Keratinocyte (primary cell): ENCODE data around the gene SLC4A9. TPM values are rescaled to one million over a fixed set of nuclear protein-coding genes. Genes with fewer than 3 reads are reported as not detected.

Experiments used
- DNase-seq: peaks from one replicate; pipeline ENCODE4 v3.0.0-alpha.2; 2011; ENCODE audit warnings: low read depth, missing footprints, low spot score
- FAIRE-seq: peaks from 2 replicates; lab custom pipeline; 2011; peaks lifted over from hg19 to GRCh38; lab: Jason Lieb, UNC
- H2AFZ ChIP-seq: 2 replicates; pipeline ENCODE4 v1.6.0; 2012; ENCODE audit warnings: low read length, control low read depth, inconsistent platforms; ENCODE audit not compliant: control insufficient read depth
- H3K27ac ChIP-seq: 2 replicates; pipeline ENCODE4 v1.5.1; 2011; ENCODE audit warnings: low read length; ENCODE audit not compliant: control insufficient read depth, insufficient read depth
- H3K27me3 ChIP-seq: 3 replicates; pipeline ENCODE4 v1.6.0; 2011; ENCODE audit warnings: low read length; ENCODE audit not compliant: control insufficient read depth, insufficient read depth; ENCODE audit errors: extremely low read depth
- H3K36me3 ChIP-seq, 2 experiments: 2 replicates in 1 of 2; 3 replicates in 1 of 2; pipeline ENCODE4 v1.5.1; 2011; ENCODE audit warnings: low read length in 2 of 2, mild to moderate bottlenecking in 1 of 2; ENCODE audit not compliant: control insufficient read depth in 2 of 2, insufficient read depth in 2 of 2; ENCODE audit errors: extremely low read depth in 1 of 2
- H3K4me1 ChIP-seq: 3 replicates; pipeline ENCODE4 v1.5.1; 2011; ENCODE audit warnings: low read length; ENCODE audit not compliant: control insufficient read depth, insufficient read depth; ENCODE audit errors: extremely low read depth
- H3K4me2 ChIP-seq: 3 replicates; pipeline ENCODE4 v1.6.0; 2011; ENCODE audit warnings: low read depth, low read length; ENCODE audit not compliant: control insufficient read depth, insufficient read depth; ENCODE audit errors: extremely low read depth
- H3K4me3 ChIP-seq, 3 experiments: fragments of 200-600 bp in 1 of 3; sonication (generic) in 1 of 3; 2 replicates in 2 of 3; 3 replicates in 1 of 3; pipeline ENCODE4 v1.5.1; 2011 to 2016; ENCODE audit warnings: low read length in 3 of 3, mild to moderate bottlenecking in 3 of 3, control low read depth in 2 of 3, inconsistent platforms in 1 of 3, low read depth in 1 of 3, mixed read lengths in 1 of 3, mixed run types in 1 of 3, moderate library complexity in 1 of 3; ENCODE audit not compliant: control insufficient read depth in 2 of 3, insufficient read depth in 2 of 3; ENCODE audit errors: extremely low read depth in 1 of 3
- H3K79me2 ChIP-seq: 2 replicates; pipeline ENCODE4 v1.6.0; 2012; ENCODE audit warnings: low read length; ENCODE audit not compliant: control insufficient read depth, insufficient read depth
- H3K9ac ChIP-seq: 3 replicates; pipeline ENCODE4 v1.6.0; 2011; ENCODE audit warnings: low read length; ENCODE audit not compliant: control insufficient read depth, insufficient read depth; ENCODE audit errors: extremely low read depth
- H3K9me1 ChIP-seq: 3 replicates; pipeline ENCODE4 v1.6.0; 2011; ENCODE audit warnings: low read length; ENCODE audit not compliant: control insufficient read depth, insufficient read depth; ENCODE audit errors: extremely low read depth
- H3K9me3 ChIP-seq: 2 replicates; pipeline ENCODE4 v1.5.1; 2012; ENCODE audit warnings: low read depth, low read length; ENCODE audit not compliant: control insufficient read depth
- H4K20me1 ChIP-seq: 3 replicates; pipeline ENCODE4 v1.6.0; 2011; ENCODE audit warnings: low read length; ENCODE audit not compliant: control insufficient read depth, insufficient read depth; ENCODE audit errors: extremely low read depth
- CTCF ChIP-seq, 3 experiments: IDR thresholded peaks in 1 of 3; conservative IDR thresholded peaks in 1 of 3; optimal IDR thresholded peaks in 1 of 3; 2 replicates in 2 of 3; 3 replicates in 1 of 3; pipeline versions ENCODE3 to v1.5.1; 2011; ENCODE audit warnings: low read length in 3 of 3, mild to moderate bottlenecking in 3 of 3, moderate library complexity in 2 of 3, control low read depth in 1 of 3, inconsistent platforms in 1 of 3; ENCODE audit not compliant: insufficient read depth in 2 of 3; ENCODE audit errors: extremely low read depth in 1 of 3
- EZH2 ChIP-seq: IDR thresholded peaks from one replicate; pipeline ENCODE4 v1.6.1; 2012; ENCODE audit warnings: inconsistent platforms, mild to moderate bottlenecking, low read length, moderate library complexity
- dilution Hi-C: fragments of 300-500 bp; cut with MboI; formaldehyde crosslinking; loops from one replicate; pipeline ENCODE4 v1.7.0; 2020; ENCODE audit warnings: low sequenced_read_pairs; ENCODE audit not compliant: extremely low pct_ligation_motif_present
- polyA plus RNA-seq, 5 experiments: library from polyadenylated mRNA; depleted of rRNA in 3 of 5; stranded (reverse) in 3 of 5; stranded (forward) in 1 of 5; unstranded in 1 of 5; fragments of >200 nt; gene quantifications; 1 replicate in 1 of 5; 2 replicates in 3 of 5; 3 replicates in 1 of 5; pipeline versions ENCODE4 v1.2.1 to v1.2.3, GENCODE V29; 2011 to 2012; ENCODE audit warnings: missing spikeins in 2 of 5, low read depth in 1 of 5, low replicate concordance in 1 of 5

SLC4A9 gene
- polyA plus RNA-seq, 1 donor (not counting 4 experiments of a cell fraction or from before 2014, with no cell fraction given), result 0.07 TPM

- Histone ChIP-seq H4K20me1 (peaks cover 16% of the 10 kb centered on the region), H3K27me3 (no peaks in the 10 kb centered on the region)
- dilution Hi-C loops, result no loop called here
These were observed 53.2 kb downstream of the SLC4A9 start for GRCh38 chr5:140413230-140413629.

GRCh38 chr5:140417235-140417634 is 57.2 kb downstream of the SLC4A9 start:
- H2AFZ ChIP-seq, result no peak overlapping the region
- no peaks in the 10 kb centered on the region for H3K36me3 ChIP-seq
- no peak overlapping the region for H3K4me3 ChIP-seq
- H3K79me2 ChIP-seq, result peaks cover 85% of the 10 kb centered on the region
- no peak overlapping the region for H3K9ac ChIP-seq
- H3K9me1 ChIP-seq, result no peaks in the 10 kb centered on the region
- DNase-seq, result no peak
- H3K4me2 ChIP-seq, result no peak overlapping the region
- no peaks in the 10 kb centered on the region for H3K4me1 ChIP-seq
- TF ChIP-seq EZH2 (no peak), CTCF (optimal IDR thresholded peaks at IDR 0.05 in 1 of 3, IDR thresholded peaks at IDR 0.05 in 1 of 3, conservative IDR thresholded peaks at IDR 0.05 in 1 of 3; ENCODE audit: extremely low read depth in 1 of 3, insufficient read depth in 2 of 3, low read length in 3 of 3) (no peak)
- dilution Hi-C loops, result no loop called here
- no peak for FAIRE-seq
- H3K27ac ChIP-seq, result no peak overlapping the region
- H4K20me1 ChIP-seq, result peaks cover 6% of the 10 kb centered on the region
- H3K9me3 ChIP-seq, result no peaks in the 10 kb centered on the region
- no peaks in the 10 kb centered on the region for H3K27me3 ChIP-seq

More at GRCh38 chr5:140413230-140413629, 53.2 kb downstream of the SLC4A9 start:
- H3K4me3 ChIP-seq, result no peak overlapping the region
- no peaks in the 10 kb centered on the region for H3K9me1 ChIP-seq
- no peaks in the 10 kb centered on the region for H3K9me3 ChIP-seq
- peaks cover 4% of the 10 kb centered on the region for H3K4me1 ChIP-seq
- DNase-seq, result no peak
- TF ChIP-seq CTCF (optimal IDR thresholded peaks at IDR 0.05 in 1 of 3, IDR thresholded peaks at IDR 0.05 in 1 of 3, conservative IDR thresholded peaks at IDR 0.05 in 1 of 3; ENCODE audit: extremely low read depth in 1 of 3, insufficient read depth in 2 of 3, low read length in 3 of 3) (no peak), EZH2 (no peak)
- no peak overlapping the region for H2AFZ ChIP-seq
- peaks cover 88% of the 10 kb centered on the region for H3K79me2 ChIP-seq
- no peak for FAIRE-seq
- no peak overlapping the region for H3K9ac ChIP-seq
- H3K4me2 ChIP-seq, result no peak overlapping the region
- no peak overlapping the region for H3K27ac ChIP-seq
- no peaks in the 10 kb centered on the region for H3K36me3 ChIP-seq
